ENCODE results near the gene OSBPL10.

DNA sequence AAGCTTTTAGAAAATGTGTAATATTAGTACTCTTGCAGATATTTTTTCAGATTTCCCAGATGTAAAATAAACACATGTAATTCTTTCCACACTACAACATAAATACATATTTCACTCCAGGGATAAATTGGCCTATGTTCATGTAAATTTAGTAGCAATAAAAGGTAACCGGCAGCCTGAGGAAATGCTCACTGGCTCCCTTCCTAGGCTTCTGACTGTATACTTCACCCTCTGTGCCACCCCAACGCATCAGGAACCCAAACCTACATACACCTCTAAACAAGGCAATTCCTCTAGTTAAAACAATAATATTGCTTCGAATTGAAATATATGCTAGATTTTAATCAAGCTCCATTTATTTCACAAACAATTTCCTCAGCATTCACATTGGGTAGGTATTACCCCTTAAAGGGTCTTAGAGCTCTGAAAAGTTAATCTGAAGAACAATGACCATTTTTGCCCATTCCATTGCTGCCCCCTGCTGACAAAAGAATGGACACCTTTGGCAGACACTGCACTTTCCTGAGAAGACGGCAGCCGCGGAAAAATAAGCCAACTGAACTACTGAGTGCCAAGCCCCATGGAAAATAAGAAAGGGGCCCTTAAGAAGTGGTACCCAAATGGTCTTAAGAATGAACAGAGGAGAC is 212.5 kb downstream of the OSBPL10 start:
- TF ChIP-seq, protein P1, sequence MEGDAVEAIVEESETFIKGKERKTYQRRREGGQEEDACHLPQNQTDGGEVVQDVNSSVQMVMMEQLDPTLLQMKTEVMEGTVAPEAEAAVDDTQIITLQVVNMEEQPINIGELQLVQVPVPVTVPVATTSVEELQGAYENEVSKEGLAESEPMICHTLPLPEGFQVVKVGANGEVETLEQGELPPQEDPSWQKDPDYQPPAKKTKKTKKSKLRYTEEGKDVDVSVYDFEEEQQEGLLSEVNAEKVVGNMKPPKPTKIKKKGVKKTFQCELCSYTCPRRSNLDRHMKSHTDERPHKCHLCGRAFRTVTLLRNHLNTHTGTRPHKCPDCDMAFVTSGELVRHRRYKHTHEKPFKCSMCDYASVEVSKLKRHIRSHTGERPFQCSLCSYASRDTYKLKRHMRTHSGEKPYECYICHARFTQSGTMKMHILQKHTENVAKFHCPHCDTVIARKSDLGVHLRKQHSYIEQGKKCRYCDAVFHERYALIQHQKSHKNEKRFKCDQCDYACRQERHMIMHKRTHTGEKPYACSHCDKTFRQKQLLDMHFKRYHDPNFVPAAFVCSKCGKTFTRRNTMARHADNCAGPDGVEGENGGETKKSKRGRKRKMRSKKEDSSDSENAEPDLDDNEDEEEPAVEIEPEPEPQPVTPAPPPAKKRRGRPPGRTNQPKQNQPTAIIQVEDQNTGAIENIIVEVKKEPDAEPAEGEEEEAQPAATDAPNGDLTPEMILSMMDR (IDR thresholded peaks at IDR 0.05) = peak; percentile 50 to 69 (median 57)
- TF ChIP-seq POLR2A (IDR thresholded peaks at IDR 0.05) (no peak), POLR2AphosphoS5 (IDR thresholded peaks at IDR 0.05) (no peak), EP300 (IDR thresholded peaks at IDR 0.05) (no peak)
